PC-3 (cell line): ENCODE data around the gene SDK1. TPM values are rescaled to one million over a fixed set of nuclear protein-coding genes. Genes with fewer than 3 reads are reported as not detected.

ENCODE experiments used
- ATAC-seq: fragments of 200-7000 bp; cut with Tn5 transposase; 2 replicates; pipeline ENCODE4 v1.9.1; 2020; ENCODE audit warnings: mild to moderate bottlenecking, moderate library complexity
- BruUV-seq: library from RNA; stranded (reverse); fragments of 400-500 nt; replicated peaks from 2 replicates; lab custom pipeline; 2021; lab: Mats Ljungman, UMichigan
- CTCF ChIA-PET: fragments of 300-600 bp; sonication (Branson Sonifier 250); formaldehyde crosslinking; loops from one replicate; lab custom pipeline; 2022; ENCODE audit warnings: antibody characterized with exemption; lab: Charles Lee
- POLR2A ChIA-PET: fragments of 300-600 bp; sonication (Branson Sonifier 250); formaldehyde crosslinking; loops from one replicate; lab custom pipeline; 2022; ENCODE audit warnings: antibody characterized with exemption; ENCODE audit not compliant: unreplicated experiment; lab: Charles Lee
- DNase-seq: peaks from one replicate; pipeline ENCODE4 v3.0.0-alpha.2; 2015
- H2AFZ ChIP-seq: fragments of 300-600 bp; sonication (generic); 2 replicates; pipeline ENCODE4 v1.6.0; 2016; ENCODE audit warnings: antibody characterized with exemption, low read length
- H3F3A ChIP-seq: fragments of 300-600 bp; sonication (generic); one replicate; pipeline ENCODE4 v1.6.0; 2017; ENCODE audit warnings: antibody characterized with exemption, low read length, control low read depth, mild to moderate bottlenecking; ENCODE audit not compliant: unreplicated experiment
- H3K27ac ChIP-seq: fragments of 300-600 bp; sonication (generic); 2 replicates; pipeline ENCODE4 v1.5.1; 2016; ENCODE audit warnings: mild to moderate bottlenecking, low read length
- H3K27me3 ChIP-seq: fragments of 300-600 bp; sonication (generic); 2 replicates; pipeline ENCODE4 v1.6.1; 2016; ENCODE audit warnings: low read length, mixed read lengths
- H3K36me3 ChIP-seq: fragments of 300-600 bp; sonication (generic); 2 replicates; pipeline ENCODE4 v1.6.1; 2016; ENCODE audit warnings: low read depth, mixed run types, low read length, mixed read lengths
- H3K4me1 ChIP-seq: fragments of 300-600 bp; sonication (generic); 2 replicates; pipeline ENCODE4 v1.5.1; 2016; ENCODE audit warnings: low read length; ENCODE audit not compliant: insufficient read depth
- H3K4me2 ChIP-seq: fragments of 300-600 bp; sonication (generic); 2 replicates; pipeline ENCODE4 v1.6.0; 2016; ENCODE audit warnings: low read length
- H3K4me3 ChIP-seq: fragments of 300-600 bp; sonication (generic); 2 replicates; pipeline ENCODE4 v1.5.1; 2016; ENCODE audit warnings: mild to moderate bottlenecking, low read length, mixed read lengths
- H3K79me2 ChIP-seq: fragments of 300-600 bp; sonication (generic); 2 replicates; pipeline ENCODE4 v1.6.1; 2017; ENCODE audit warnings: low read length, mixed read lengths
- H3K9ac ChIP-seq: fragments of 300-600 bp; sonication (generic); 2 replicates; pipeline ENCODE4 v1.6.0; 2016; ENCODE audit warnings: mild to moderate bottlenecking, low read length
- H3K9me2 ChIP-seq: fragments of 300-600 bp; sonication (generic); replicated peaks from 2 replicates; pipeline ENCODE4 v1.6.1; 2016; ENCODE audit warnings: mixed run types, low read length, mixed read lengths
- H3K9me3 ChIP-seq: fragments of 300-600 bp; sonication (generic); 2 replicates; pipeline ENCODE4 v1.6.1; 2016; ENCODE audit warnings: low read length, mixed read lengths
- H4K20me1 ChIP-seq: fragments of 300-600 bp; sonication (generic); 2 replicates; pipeline ENCODE4 v1.6.1; 2016; ENCODE audit warnings: low read length, mixed read lengths
- EZH2 ChIP-seq: fragments of 300-600 bp; sonication (generic); IDR thresholded peaks from one replicate; pipeline ENCODE4 v1.6.1; 2017; ENCODE audit warnings: antibody characterized with exemption, mild to moderate bottlenecking, low read length; ENCODE audit not compliant: unreplicated experiment
- EZH2phosphoT487 ChIP-seq: fragments of 300-600 bp; sonication (generic); IDR thresholded peaks from 2 replicates; pipeline ENCODE4 v1.6.1; 2018; ENCODE audit warnings: mild to moderate bottlenecking, antibody characterized with exemption, low read length, borderline replicate concordance
- intact Hi-C: fragments of 100-400 bp; cut with micrococcal nuclease; formaldehyde crosslinking; loops from 2 replicates; pipeline ENCODE4 v1.9.0; 2023
- total RNA-seq: library from RNA; depleted of rRNA; stranded (reverse); fragments of >200 nt; gene quantifications from 2 replicates; pipeline ENCODE4 v1.2.3, GENCODE V29; 2014
- TF ChIP-seq, protein P1 (sequence below): fragments of 300-600 bp; sonication (generic); conservative IDR thresholded peaks from 2 replicates; pipeline ENCODE4 v1.5.1; 2017; ENCODE audit warnings: antibody characterized with exemption, low read depth, mild to moderate bottlenecking, low read length

The SDK1 gene
- total RNA-seq, 1 experiment from 2014 or later = 2.8 TPM

DNA sequence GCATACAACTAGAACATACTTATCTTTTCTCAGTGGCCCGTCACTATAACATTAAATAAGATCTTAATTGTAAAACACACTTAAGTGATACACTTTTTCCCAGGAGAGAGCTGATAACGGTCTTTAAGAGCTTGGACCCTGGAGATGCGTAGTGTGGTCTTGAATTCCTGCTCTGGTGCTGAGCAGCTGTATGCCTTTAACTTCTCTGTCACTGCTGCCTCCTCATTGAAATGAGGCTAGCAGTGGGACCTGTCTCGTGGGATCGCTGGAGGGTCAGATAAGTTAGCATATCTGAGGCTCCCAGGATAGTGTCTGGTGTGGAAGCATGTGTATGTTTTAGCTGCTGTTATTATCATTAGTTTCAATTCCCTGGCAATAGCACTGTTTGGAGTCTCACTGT, 194.9 kb downstream of the SDK1 start:
- no peak overlapping the region for H3K9ac ChIP-seq
- no peak for TF ChIP-seq EZH2phosphoT487
- no peak for TF ChIP-seq EZH2
- TF ChIP-seq, protein P1, sequence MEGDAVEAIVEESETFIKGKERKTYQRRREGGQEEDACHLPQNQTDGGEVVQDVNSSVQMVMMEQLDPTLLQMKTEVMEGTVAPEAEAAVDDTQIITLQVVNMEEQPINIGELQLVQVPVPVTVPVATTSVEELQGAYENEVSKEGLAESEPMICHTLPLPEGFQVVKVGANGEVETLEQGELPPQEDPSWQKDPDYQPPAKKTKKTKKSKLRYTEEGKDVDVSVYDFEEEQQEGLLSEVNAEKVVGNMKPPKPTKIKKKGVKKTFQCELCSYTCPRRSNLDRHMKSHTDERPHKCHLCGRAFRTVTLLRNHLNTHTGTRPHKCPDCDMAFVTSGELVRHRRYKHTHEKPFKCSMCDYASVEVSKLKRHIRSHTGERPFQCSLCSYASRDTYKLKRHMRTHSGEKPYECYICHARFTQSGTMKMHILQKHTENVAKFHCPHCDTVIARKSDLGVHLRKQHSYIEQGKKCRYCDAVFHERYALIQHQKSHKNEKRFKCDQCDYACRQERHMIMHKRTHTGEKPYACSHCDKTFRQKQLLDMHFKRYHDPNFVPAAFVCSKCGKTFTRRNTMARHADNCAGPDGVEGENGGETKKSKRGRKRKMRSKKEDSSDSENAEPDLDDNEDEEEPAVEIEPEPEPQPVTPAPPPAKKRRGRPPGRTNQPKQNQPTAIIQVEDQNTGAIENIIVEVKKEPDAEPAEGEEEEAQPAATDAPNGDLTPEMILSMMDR = no peak
- ChIA-PET POLR2A (no interaction called here), CTCF (no interaction called here)
- intact Hi-C loops = no loop called here
- no peaks in the 10 kb centered on the region for H3F3A ChIP-seq
- no peak overlapping the region for H3K27ac ChIP-seq
- ATAC-seq (no peak), DNase-seq (no peak)
- H3K36me3 ChIP-seq = no peaks in the 10 kb centered on the region
- no peaks in the 10 kb centered on the region for H3K9me2 ChIP-seq
- no peaks in the 10 kb centered on the region; the same call in 1 of the 2 replicates for H3K9me3 ChIP-seq
- no peaks in the 10 kb centered on the region for H3K79me2 ChIP-seq
- no peaks in the 10 kb centered on the region for H4K20me1 ChIP-seq
- BruUV-seq = no TSS peak
- H3K4me1 ChIP-seq = peaks cover 7% of the 10 kb centered on the region
- no peak overlapping the region for H2AFZ ChIP-seq
- no peak overlapping the region for H3K4me2 ChIP-seq
- H3K27me3 ChIP-seq = no peaks in the 10 kb centered on the region
- H3K4me3 ChIP-seq = no peak overlapping the region

DNA sequence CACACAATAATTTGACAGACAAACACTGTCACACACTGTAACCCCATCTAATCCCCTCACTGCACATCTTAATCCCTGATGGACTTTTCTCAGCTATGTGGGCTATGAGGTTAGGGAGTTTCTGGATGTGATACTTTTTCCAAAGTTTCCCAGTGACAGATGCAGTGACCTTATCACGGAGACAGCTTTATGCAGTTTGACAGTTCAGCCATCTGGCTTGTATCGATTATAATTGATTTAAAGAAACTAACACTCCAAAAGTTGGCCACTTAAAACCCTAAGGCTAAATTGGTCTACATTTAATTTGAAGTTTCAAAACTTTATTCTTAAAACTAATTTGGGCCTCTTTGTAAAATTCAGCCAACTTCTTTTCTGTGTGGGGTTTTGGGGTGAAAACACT, 196.7 kb downstream of the SDK1 start:
- Histone ChIP-seq H3K4me1 (peaks cover 7% of the 10 kb centered on the region), H4K20me1 (no peaks in the 10 kb centered on the region), H3F3A (no peaks in the 10 kb centered on the region), H3K9me2 (no peaks in the 10 kb centered on the region), H3K9ac (no peak overlapping the region), H2AFZ (no peak overlapping the region), H3K27ac (no peak overlapping the region), H3K9me3 (no peaks in the 10 kb centered on the region; the same call in 1 of the 2 replicates), H3K4me3 (no peak overlapping the region), H3K79me2 (no peaks in the 10 kb centered on the region), H3K27me3 (no peaks in the 10 kb centered on the region), H3K36me3 (no peaks in the 10 kb centered on the region), H3K4me2 (no peak overlapping the region)
- intact Hi-C loops = no loop called here
- BruUV-seq = no TSS peak
- no peak for TF ChIP-seq EZH2
- TF ChIP-seq, protein P1 = no peak
- TF ChIP-seq EZH2phosphoT487 = no peak
- ATAC-seq (no peak), DNase-seq (no peak)
- POLR2A ChIA-PET = no interaction called here
- CTCF ChIA-PET = no interaction called here

DNA sequence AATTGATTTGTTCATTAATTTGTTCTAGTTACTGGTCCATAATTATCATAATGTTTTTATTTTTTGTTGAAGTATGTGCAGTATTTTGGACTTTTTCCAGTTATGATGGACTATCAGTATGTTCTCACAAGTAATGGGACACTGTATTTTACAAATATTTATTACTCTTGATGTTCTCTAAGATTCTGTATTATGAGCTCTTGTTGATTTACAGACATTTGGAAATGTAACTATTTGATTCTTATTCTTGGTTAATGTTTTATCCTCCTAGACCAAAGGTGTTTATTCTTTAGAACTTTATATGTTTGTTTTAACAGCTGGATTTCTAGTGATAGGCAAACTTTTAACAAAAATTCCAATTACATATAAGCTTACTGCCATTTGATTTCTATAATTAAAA, 200.6 kb downstream of the SDK1 start:
- Histone ChIP-seq H3K4me2 (no peak overlapping the region), H3K4me3 (no peak overlapping the region), H3K9ac (no peak overlapping the region), H3K79me2 (no peaks in the 10 kb centered on the region), H3K9me2 (no peaks in the 10 kb centered on the region), H3F3A (no peaks in the 10 kb centered on the region), H3K27me3 (no peaks in the 10 kb centered on the region), H3K27ac (no peak overlapping the region), H3K9me3 (peaks cover 4% of the 10 kb centered on the region), H4K20me1 (no peaks in the 10 kb centered on the region), H3K36me3 (no peaks in the 10 kb centered on the region), H3K4me1 (no peaks in the 10 kb centered on the region), H2AFZ (no peak overlapping the region)
- intact Hi-C loops = no loop called here
- BruUV-seq = no TSS peak
- CTCF ChIA-PET = interaction anchor here (0.7 to 0.9 kb wide), 2 partner anchors 8 to 887 kb away, joined by 3 read pairs; no protein-coding TSS in a partner anchor
- POLR2A ChIA-PET = no interaction called here
- TF ChIP-seq EZH2phosphoT487 (no peak), EZH2 (no peak)
- TF ChIP-seq, protein P1 = no peak
- ATAC-seq = no peak
- DNase-seq = no peak
